NT2/D1 (cell line): ENCODE results near the gene MTHFD2L.

Experiments used
- SUZ12 ChIP-seq: IDR thresholded peaks from 2 replicates; pipeline ENCODE4 v1.6.1; 2011; ENCODE audit not compliant: insufficient read length, insufficient read depth; ENCODE audit errors: extremely low read depth
- ZNF274 ChIP-seq: IDR thresholded peaks from 2 replicates; pipeline ENCODE4 v1.6.1; 2011; ENCODE audit warnings: mild to moderate bottlenecking, low read depth, low read length

DNA sequence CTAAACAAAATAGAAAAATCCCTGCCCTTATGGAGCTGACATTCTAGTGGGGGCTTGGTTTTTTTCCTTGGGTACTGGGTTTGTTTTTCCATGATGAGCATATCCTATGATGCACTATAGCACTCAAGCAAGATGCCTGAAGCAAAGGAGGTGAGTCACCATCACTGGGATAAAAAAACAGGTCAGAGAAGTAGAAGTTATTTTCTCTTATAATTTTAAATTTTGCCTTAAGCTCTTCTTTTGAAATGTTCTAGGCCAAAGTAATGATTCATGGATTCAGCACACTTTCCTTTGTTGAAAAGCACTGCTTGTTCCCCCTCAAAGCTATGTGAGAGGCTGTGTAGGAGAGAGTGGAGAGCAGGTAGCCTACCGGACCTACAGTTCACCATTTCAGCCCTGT is 43.7 kb upstream of the MTHFD2L start:
- TF ChIP-seq ZNF274 (no peak), SUZ12 (no peak)
